HUES64 (cell line): Measurements from ENCODE around the gene IGFBP6.

Experiments
- H3K27ac ChIP-seq: 2 replicates; pipeline ENCODE4 v1.7.0; 2013; ENCODE audit warnings: low read depth, low read length, inconsistent platforms
- H3K27me3 ChIP-seq: 2 replicates; pipeline ENCODE4 v1.6.1; 2013; ENCODE audit warnings: mild to moderate bottlenecking, low read length; ENCODE audit not compliant: insufficient read depth
- H3K36me3 ChIP-seq: 2 replicates; pipeline ENCODE4 v1.6.1; 2013; ENCODE audit warnings: mild to moderate bottlenecking, low read length; ENCODE audit not compliant: insufficient read depth
- H3K4me1 ChIP-seq: 2 replicates; pipeline ENCODE4 v1.6.1; 2013; ENCODE audit warnings: mild to moderate bottlenecking, low read length, moderate library complexity; ENCODE audit not compliant: insufficient read depth
- H3K4me3 ChIP-seq: 2 replicates; pipeline ENCODE4 v1.5.1; 2013; ENCODE audit warnings: mild to moderate bottlenecking, low read length, moderate library complexity
- H3K9ac ChIP-seq: 2 replicates; pipeline ENCODE4 v1.6.1; 2013; ENCODE audit warnings: mild to moderate bottlenecking, low read depth, low read length
- H3K9me3 ChIP-seq: 2 replicates; pipeline ENCODE4 v1.6.1; 2013; ENCODE audit warnings: low read depth, low read length; ENCODE audit not compliant: insufficient read depth
- WGBS: fragments of 150-250, 120-280 bp; methylation state at CpG from one replicate; pipeline ENCODE4 v1.1.7; 2013; ENCODE audit warnings: missing lambda C conversion rate; 5-methylcytosine and 5-hydroxymethylcytosine counted together

Gene IGFBP6

DNA sequence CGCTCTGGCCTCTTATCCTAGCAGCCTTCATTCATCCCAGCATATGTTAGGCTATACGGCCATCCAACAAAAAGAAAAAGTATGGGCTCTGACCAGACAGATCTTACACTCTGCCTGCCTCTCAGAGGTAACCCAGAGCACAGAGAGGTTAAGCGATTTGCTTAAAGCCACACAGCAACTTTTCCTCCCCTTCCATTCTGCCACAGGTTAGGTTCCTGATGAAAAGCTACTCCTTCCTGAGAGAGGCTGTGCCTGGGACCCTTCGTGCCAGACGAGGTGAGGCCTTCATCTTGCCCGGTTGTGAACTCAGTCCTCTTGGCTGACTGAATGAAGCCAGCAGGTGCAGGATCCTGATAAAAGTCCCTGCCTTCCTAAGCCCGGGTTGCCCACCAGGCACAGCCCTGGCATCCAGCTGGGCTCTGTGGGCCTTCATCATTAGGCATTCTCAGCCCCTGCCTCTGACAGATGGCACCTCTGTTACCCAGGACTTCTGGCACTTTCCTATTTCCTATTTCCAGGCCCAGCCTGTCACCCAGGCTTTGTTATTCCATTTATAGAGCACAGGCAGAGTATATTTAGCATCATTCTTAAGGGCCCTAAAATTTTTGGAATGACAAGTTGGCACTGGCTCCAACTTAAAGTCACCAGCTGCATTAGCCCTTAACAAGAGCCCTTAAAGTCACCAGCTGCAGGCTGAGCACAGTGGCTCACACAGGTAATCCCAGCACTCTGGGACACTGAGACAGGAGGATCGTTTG, 18.6 kb downstream of the IGFBP6 start:
- H3K9ac ChIP-seq = no peak overlapping the region
- WGBS = 91% methylated on average over 8 of the region's 8 CpGs
- no peak overlapping the region for H3K4me3 ChIP-seq
- H3K9me3 ChIP-seq = no peaks in the 10 kb centered on the region
- no peaks in the 10 kb centered on the region for H3K27me3 ChIP-seq
- no peaks in the 10 kb centered on the region for H3K4me1 ChIP-seq
- H3K36me3 ChIP-seq = no peaks in the 10 kb centered on the region
- H3K27ac ChIP-seq = no peak overlapping the region

DNA sequence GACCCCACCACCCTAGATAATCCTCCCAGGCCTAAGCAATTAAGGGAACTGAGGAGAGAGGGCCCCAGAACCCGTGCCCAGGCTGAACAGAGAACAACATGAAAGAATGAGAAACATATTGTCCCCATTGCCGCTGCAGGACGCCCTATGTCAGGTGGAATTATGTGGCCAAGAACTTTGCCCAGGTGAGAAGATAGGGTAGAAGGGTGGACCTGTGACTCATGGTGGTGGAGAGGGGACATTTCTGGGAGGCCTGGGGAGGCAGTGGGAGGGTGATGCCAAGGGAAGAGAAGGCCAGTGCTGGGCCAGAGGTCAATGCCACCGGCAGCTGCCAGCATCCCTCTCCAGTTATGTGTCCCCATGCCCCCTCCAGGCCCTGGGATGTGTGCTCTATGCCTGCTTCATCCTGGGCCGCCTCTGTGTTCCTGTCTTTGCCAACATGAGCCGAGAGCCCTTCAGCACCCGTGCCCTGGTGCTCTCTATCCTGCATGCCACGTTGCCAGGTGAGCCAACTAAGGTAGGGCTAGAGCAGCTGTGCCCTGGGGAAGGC, 21.4 kb downstream of the IGFBP6 start:
- 86% methylated on average over 8 of the region's 8 CpGs for WGBS
- no peaks in the 10 kb centered on the region for H3K27me3 ChIP-seq
- no peak overlapping the region for H3K27ac ChIP-seq
- no peaks in the 10 kb centered on the region for H3K9me3 ChIP-seq
- H3K4me1 ChIP-seq = no peaks in the 10 kb centered on the region
- H3K9ac ChIP-seq = no peak overlapping the region
- no peak overlapping the region for H3K4me3 ChIP-seq
- no peaks in the 10 kb centered on the region for H3K36me3 ChIP-seq

DNA sequence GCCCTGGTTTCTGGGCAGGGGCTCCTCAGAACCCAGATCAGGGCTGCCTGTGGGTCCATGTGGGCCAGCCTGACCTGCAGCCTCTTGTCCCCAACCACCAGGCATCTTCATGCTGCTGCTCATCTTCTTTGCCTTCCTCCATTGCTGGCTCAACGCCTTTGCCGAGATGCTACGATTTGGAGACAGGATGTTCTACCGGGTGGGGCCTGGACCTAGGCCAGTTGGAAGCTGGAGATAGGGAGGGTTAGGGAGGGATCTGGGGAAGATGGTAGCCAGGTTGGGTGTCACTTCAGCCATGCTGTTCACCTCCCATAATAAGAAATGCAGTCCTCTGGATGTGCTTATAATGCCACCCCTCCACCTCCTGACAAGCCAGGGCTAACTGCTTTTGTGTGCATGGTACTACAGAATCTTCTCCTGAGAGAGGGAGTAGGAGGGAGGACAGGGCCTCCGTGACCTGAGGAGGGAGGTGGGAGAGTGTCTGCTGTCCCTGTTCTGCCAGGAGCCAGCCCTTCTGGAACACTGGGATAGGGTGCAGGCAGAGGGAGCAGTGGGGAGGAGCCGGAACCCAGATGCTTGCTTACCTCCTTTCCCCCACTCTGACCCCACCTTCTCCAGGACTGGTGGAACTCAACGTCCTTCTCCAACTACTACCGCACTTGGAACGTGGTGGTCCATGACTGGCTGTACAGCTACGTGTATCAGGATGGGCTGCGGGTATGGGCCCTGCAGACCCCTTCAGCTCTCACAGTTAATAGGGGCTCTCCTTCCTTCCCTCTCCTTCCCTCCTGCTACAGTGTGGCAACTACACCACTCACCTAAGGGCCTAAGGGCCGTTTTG, 23.4 kb downstream of the IGFBP6 start:
- 88% methylated on average over 12 of the region's 12 CpGs for WGBS
- H3K9ac ChIP-seq = no peak overlapping the region
- no peaks in the 10 kb centered on the region for H3K4me1 ChIP-seq
- no peaks in the 10 kb centered on the region for H3K36me3 ChIP-seq
- H3K27ac ChIP-seq = no peak overlapping the region
- no peaks in the 10 kb centered on the region for H3K27me3 ChIP-seq
- no peak overlapping the region for H3K4me3 ChIP-seq
- H3K9me3 ChIP-seq = no peaks in the 10 kb centered on the region

DNA sequence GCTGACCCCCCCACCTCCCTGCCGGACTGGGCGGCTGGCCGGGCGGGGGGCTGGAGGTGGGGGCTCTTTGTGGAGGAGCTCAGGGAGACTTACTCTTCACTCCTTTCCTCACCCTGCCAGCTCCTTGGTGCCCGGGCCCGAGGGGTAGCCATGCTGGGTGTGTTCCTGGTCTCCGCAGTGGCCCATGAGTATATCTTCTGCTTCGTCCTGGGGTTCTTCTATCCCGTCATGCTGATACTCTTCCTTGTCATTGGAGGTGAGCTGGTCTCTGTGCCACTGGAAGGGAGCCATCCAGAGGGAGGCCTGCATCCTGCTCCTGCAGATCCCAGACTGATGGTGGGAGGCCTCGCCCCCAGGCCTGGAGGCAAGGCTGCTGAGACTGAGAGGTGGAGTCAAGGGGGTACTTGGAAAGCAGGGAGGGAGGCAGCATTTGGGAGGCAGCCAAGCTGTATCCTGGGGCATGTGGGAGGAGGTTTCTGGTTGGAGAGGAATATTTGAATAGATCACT, 25.5 kb downstream of the IGFBP6 start:
- no peaks in the 10 kb centered on the region for H3K36me3 ChIP-seq
- no peak overlapping the region for H3K27ac ChIP-seq
- 90% methylated on average over 10 of the region's 10 CpGs for WGBS
- H3K4me1 ChIP-seq = no peaks in the 10 kb centered on the region
- H3K27me3 ChIP-seq = peaks cover 2% of the 10 kb centered on the region; the same call in 1 of the 2 replicates
- no peak overlapping the region for H3K4me3 ChIP-seq
- H3K9ac ChIP-seq = no peak overlapping the region
- no peaks in the 10 kb centered on the region for H3K9me3 ChIP-seq

DNA sequence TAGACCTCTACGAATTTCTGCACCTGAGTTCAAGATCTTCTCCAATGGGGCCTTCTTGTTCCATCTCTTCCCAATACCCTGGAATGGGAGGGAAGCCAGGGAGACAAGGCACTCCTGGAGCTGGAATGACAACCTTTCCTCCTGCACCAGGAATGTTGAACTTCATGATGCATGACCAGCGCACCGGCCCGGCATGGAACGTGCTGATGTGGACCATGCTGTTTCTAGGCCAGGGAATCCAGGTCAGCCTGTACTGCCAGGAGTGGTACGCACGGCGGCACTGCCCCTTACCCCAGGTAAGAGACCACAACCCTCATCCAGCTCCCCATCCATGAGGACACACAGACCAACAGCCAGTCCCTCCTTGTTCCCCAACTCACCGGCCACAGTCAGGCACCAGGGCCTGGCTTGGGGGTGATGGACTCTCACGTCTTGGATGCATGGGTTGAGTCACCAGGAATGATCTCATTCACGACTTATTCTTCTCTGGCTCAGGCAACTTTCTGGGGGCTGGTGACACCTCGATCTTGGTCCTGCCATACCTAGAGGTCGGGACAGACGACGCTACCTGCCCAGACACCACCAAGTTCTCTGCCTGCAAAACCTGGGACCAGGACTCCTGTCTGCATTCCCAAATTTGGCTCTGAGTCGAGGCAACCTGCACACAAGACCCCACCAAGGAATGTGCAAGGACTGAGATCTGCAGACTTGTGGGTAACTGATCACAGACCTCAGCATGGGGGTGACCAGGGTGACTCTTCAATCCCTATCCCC, 26.3 kb downstream of the IGFBP6 start:
- Histone ChIP-seq H3K4me1 (no peaks in the 10 kb centered on the region), H3K9ac (no peak overlapping the region), H3K4me3 (no peak overlapping the region), H3K27me3 (peaks cover 8% of the 10 kb centered on the region), H3K36me3 (no peaks in the 10 kb centered on the region), H3K27ac (no peak overlapping the region), H3K9me3 (no peaks in the 10 kb centered on the region)
- 93% methylated on average over 16 of the region's 16 CpGs for WGBS

DNA sequence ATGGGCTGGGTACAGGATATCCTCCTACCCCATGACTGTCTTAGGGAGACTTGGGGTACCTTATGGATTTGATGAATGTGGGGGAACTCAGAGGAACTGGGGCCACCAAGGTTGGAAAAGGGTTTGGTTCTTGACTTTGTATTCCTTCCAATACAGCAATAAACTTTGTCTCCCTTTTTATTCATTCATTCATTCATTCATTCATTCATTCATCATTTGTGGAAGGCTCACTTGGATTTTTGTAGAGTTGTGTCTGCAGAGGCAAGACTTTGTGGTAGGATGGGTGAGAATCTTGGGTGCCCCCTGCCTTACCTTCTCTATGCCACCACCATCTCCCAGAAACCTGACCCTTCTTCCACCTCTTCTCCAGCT, 26.9 kb downstream of the IGFBP6 start:
- Histone ChIP-seq H3K9me3 (no peaks in the 10 kb centered on the region), H3K27me3 (peaks cover 9% of the 10 kb centered on the region), H3K4me3 (no peak overlapping the region)

DNA sequence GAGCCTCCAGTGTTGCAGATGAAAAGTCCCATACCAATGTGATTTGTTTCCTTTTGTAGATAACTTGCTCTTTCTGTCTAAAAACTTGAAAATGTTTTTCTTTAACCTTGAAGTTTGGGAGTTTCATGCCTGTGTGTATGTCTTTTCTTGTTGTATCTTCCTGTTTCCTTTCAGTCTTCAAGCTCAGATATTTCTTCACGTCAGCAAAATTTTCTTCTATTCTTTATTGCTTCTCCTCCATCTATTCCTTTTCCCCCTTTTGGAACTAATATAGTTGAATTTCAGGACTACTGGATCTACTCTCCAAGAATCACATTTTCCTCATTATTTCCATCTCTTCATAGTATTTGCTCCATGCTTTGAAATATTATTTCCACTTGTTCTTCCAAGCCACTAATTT, 29.7 kb downstream of the IGFBP6 start:
- no peaks in the 10 kb centered on the region for H3K36me3 ChIP-seq
- no peak overlapping the region for H3K9ac ChIP-seq
- no peak overlapping the region for H3K27ac ChIP-seq
- H3K4me3 ChIP-seq = no peak overlapping the region
- WGBS = 87% methylated on average over 1 of the region's 1 CpG
- H3K9me3 ChIP-seq = no peaks in the 10 kb centered on the region
- H3K27me3 ChIP-seq = peaks cover 11% of the 10 kb centered on the region
- no peaks in the 10 kb centered on the region for H3K4me1 ChIP-seq

More for the DNA sequence above, 26.9 kb downstream of the IGFBP6 start:
- H3K36me3 ChIP-seq = no peaks in the 10 kb centered on the region
- no peaks in the 10 kb centered on the region for H3K4me1 ChIP-seq
- H3K27ac ChIP-seq = no peak overlapping the region
- H3K9ac ChIP-seq = no peak overlapping the region

DNA sequence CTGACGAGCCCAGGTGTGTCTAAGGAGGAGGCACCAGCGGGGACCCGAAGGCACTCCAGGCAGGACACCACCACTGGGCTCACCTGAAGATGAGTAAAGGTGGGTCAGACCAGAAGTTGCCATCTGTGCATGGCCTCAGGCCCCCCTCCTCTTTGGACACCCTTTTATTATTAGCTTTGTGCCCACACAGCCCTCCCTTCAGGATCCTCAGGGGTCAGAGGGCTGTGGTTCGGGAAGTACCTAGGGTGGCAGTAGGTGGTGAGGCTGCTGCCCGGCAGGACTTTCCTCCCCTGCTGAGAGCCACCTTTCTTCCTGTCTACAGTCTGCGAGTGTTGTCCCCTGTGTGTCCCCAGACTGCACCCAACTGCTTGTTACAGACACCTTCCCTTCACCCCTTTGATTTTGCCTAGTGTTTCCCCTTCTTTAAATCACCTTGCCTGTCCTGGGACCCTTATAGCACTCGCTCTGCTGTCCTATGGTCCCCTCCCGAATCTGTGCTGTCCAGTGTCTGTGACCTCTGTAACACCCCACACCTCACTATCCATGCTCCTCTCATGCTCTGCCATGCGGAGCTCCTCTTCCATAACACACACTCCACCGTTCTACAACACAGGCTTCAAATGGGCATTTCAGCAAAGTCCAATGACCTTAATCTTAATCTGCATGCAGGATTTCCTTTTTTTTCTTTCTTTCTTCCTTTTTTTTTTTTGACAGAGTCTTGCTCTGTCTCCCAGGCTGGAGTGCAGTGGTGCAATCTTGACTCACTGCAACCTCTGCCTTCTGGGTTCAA, 31.5 kb downstream of the IGFBP6 start:
- Histone ChIP-seq H3K4me1 (no peaks in the 10 kb centered on the region), H3K27ac (no peak overlapping the region), H3K9ac (no peak overlapping the region), H3K36me3 (no peaks in the 10 kb centered on the region), H3K27me3 (peaks cover 11% of the 10 kb centered on the region), H3K4me3 (no peak overlapping the region), H3K9me3 (no peaks in the 10 kb centered on the region)
- WGBS = 85% methylated on average over 10 of the region's 10 CpGs

DNA sequence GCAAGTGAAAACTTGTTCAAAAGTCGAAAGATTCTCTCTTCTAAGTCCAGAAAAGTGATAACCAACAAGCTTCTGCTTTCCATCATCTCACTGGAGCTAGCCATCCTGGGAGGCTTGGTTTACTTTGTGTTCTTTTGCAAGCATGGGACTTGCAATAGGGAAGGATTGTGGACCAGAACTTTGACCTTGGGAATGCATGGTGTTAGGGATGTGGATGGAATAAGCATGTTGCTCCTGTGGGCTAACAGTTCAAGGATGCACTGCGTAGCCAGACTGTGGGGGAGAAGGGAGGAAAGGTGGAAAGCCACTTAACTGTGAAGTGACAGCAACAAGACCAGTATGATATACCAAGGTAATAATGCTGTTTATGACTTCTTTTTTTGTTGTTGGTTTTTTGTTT, 34.4 kb downstream of the IGFBP6 start:
- 94% methylated on average over 2 of the region's 2 CpGs for WGBS
- no peak overlapping the region for H3K27ac ChIP-seq
- no peaks in the 10 kb centered on the region; the same call in 1 of the 2 replicates for H3K9me3 ChIP-seq
- H3K4me1 ChIP-seq = no peaks in the 10 kb centered on the region
- H3K4me3 ChIP-seq = no peak overlapping the region
- H3K27me3 ChIP-seq = peaks cover 11% of the 10 kb centered on the region
- no peak overlapping the region for H3K9ac ChIP-seq
- H3K36me3 ChIP-seq = no peaks in the 10 kb centered on the region

DNA sequence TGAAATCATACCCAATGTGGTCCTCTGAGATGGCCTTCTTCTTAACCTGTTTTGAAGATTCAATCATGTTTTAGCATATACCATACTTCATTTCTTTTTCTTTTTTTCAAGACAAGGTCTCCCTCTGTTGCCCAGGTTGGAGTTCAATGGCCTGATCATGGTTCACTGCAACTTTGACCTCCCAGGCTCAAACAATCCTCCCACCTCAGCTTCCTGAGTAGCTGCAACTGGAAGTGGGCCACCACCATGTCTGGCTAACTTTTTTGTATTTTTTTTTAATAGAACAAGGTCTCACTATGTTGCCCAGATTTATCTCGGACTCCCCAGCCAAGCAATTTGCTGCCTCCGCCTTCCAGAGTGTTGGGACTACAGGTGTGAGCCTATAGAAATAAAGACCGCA, 36.3 kb downstream of the IGFBP6 start:
- 99% methylated on average over 3 of the region's 3 CpGs for WGBS
- H3K9ac ChIP-seq = no peak overlapping the region
- peaks cover 3% of the 10 kb centered on the region for H3K27me3 ChIP-seq
- H3K36me3 ChIP-seq = no peaks in the 10 kb centered on the region
- peaks cover 3% of the 10 kb centered on the region; the same call in 1 of the 2 replicates for H3K9me3 ChIP-seq
- H3K4me3 ChIP-seq = no peak overlapping the region
- no peaks in the 10 kb centered on the region for H3K4me1 ChIP-seq
- no peak overlapping the region for H3K27ac ChIP-seq
